ENCODE results near the gene FBXO11. TPM values are rescaled to one million over a fixed set of nuclear protein-coding genes. Genes with fewer than 3 reads are reported as not detected.

The FBXO11 gene
- total RNA-seq, 1 donor from 2014 or later = 15.1 TPM

DNA sequence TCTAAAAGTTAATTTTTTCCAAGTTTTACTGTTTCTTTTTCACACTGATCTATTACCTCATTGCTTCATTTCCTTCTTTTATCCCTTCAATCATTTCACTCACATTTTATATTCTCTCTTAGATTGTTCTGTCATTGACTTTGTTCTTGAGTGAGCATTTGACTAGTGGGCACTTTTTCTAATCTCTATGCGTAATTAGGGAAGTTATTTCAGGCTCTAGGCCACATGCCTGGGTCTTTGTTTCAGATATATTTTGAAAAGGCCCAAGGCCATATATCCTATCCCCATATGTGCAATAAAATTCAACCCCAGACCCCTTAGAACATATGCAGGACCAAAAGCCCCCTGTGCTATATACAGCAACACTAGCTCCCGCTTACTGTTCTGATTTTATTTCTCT, 62.1 kb downstream of the FBXO11 start:
- H3K36me3 ChIP-seq = peaks cover 0 to 5% of the 10 kb centered on the region in 2 donors

DNA sequence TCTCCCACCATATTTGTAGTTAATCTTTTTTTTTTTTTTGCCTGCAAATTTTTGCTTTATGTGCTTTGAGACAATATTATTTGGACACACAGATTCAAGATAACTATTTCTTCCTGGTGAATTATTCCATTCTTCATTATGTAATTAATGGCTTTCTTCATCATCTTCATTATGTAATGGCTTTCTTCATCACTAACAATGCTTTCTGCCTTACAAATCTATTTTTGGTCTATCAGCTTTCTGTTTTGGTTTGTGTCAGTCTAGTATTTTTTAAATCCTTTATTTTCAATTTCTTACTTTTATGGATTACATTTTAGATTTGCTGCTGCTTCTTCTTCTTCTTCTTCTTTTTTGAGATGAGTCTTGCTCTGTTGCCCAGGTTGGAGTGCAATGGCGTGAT, 62.9 kb downstream of the FBXO11 start:
- peaks cover 5 to 12% of the 10 kb centered on the region in 2 donors for H3K36me3 ChIP-seq
- no peaks in the 10 kb centered on the region for H3K9me3 ChIP-seq
- H3K27me3 ChIP-seq = no peaks in the 10 kb centered on the region
- intact Hi-C loops (cut with DNase I) = no loop called here
- DNase-seq (ENCODE audit: low spot score in 2 of 2) = no peak
- peaks cover 0 to 7% of the 10 kb centered on the region in 2 donors for H3K4me1 ChIP-seq
- no peak overlapping the region for H3K4me3 ChIP-seq
- no peak overlapping the region for H3K27ac ChIP-seq
- TF ChIP-seq, protein P1, sequence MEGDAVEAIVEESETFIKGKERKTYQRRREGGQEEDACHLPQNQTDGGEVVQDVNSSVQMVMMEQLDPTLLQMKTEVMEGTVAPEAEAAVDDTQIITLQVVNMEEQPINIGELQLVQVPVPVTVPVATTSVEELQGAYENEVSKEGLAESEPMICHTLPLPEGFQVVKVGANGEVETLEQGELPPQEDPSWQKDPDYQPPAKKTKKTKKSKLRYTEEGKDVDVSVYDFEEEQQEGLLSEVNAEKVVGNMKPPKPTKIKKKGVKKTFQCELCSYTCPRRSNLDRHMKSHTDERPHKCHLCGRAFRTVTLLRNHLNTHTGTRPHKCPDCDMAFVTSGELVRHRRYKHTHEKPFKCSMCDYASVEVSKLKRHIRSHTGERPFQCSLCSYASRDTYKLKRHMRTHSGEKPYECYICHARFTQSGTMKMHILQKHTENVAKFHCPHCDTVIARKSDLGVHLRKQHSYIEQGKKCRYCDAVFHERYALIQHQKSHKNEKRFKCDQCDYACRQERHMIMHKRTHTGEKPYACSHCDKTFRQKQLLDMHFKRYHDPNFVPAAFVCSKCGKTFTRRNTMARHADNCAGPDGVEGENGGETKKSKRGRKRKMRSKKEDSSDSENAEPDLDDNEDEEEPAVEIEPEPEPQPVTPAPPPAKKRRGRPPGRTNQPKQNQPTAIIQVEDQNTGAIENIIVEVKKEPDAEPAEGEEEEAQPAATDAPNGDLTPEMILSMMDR (IDR thresholded peaks at IDR 0.05) = no peak

More for the DNA sequence above, 62.1 kb downstream of the FBXO11 start:
- no peak overlapping the region for H3K4me3 ChIP-seq
- H3K4me1 ChIP-seq = peaks cover 0 to 7% of the 10 kb centered on the region in 2 donors
- no peak for DNase-seq (ENCODE audit: low spot score in 2 of 2)
- no peak overlapping the region for H3K27ac ChIP-seq
- intact Hi-C loops (cut with DNase I) = no loop called here
- TF ChIP-seq, protein P1 (IDR thresholded peaks at IDR 0.05) = no peak
- H3K27me3 ChIP-seq = no peaks in the 10 kb centered on the region
- H3K9me3 ChIP-seq = no peaks in the 10 kb centered on the region

DNA sequence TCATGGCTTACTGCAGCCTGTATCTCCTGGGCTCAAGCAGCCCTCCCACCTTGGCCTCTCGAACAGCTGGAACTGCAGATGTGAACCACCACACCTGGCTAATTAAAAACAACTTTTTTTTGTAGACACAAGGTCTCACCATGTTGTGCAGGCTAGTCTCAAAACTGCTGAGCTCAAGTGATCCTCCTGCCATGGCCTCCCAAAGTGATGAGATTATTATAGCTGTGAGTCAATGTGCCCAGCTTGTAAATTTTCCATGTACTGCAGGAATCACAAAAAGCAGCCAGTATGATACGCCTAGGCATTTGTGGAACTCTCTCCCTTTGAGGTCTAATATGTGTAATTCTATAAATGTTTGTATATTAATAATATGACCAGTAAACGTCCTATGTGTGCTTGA, 63.5 kb downstream of the FBXO11 start:
- TF ChIP-seq, protein P1 (IDR thresholded peaks at IDR 0.05) = no peak
- H3K27ac ChIP-seq = no peak overlapping the region
- intact Hi-C loops (cut with DNase I) = no loop called here
- no peaks in the 10 kb centered on the region for H3K27me3 ChIP-seq
- no peak for DNase-seq (ENCODE audit: low spot score in 2 of 2)
- H3K9me3 ChIP-seq = no peaks in the 10 kb centered on the region
- no peak overlapping the region for H3K4me3 ChIP-seq
- H3K4me1 ChIP-seq = peaks cover 0 to 7% of the 10 kb centered on the region in 2 donors
- peaks cover 11 to 18% of the 10 kb centered on the region in 2 donors for H3K36me3 ChIP-seq

DNA sequence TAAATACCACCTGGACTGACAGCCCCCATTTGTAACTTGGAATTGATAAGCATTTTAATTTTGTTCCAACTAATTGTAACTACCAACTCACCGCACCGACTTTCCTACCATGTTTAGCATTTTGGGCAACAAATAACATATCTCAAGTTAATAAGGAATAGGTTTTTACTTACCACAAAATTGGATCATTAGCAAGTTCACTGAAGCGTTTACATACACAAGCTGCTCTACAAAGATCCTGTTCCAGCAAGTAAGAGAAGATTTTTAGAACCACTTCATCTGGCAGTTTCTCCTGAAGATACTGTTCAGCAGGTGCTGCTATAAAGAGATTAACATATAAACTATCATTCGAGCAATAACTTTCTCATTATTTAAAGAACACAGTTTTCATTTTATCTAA, 67.6 kb downstream of the FBXO11 start:
- peaks cover 0 to 1% of the 10 kb centered on the region in 2 donors for H3K4me1 ChIP-seq
- H3K27me3 ChIP-seq = no peaks in the 10 kb centered on the region
- no peak for DNase-seq (ENCODE audit: low spot score in 2 of 2)
- H3K9me3 ChIP-seq = no peaks in the 10 kb centered on the region
- H3K36me3 ChIP-seq = peaks cover 40 to 59% of the 10 kb centered on the region in 2 donors
- TF ChIP-seq, protein P1 (IDR thresholded peaks at IDR 0.05) = no peak
- H3K27ac ChIP-seq = no peak overlapping the region
- no peak overlapping the region for H3K4me3 ChIP-seq
- intact Hi-C loops (cut with DNase I) = no loop called here

DNA sequence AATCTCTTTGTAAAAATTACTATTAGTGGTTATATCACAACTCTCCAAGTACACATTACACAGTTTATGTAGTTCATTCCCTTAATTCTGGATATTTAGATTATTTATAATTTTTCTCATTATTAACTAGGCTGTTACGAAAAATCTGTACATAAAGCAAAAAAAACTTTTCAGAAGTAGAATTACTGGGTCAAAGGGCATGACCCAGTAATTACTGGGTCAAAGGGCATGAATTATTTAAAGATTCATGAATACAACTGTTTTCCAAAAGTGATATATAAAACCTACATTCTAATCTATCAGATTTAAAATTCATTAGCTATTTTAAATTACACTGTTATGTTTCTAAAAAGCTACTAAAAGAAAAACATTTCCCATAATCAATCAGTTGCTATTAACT, 68.0 kb downstream of the FBXO11 start:
- peaks cover 40 to 61% of the 10 kb centered on the region in 2 donors for H3K36me3 ChIP-seq
- H3K4me3 ChIP-seq = no peak overlapping the region
- no peaks in the 10 kb centered on the region for H3K27me3 ChIP-seq
- no peak overlapping the region for H3K27ac ChIP-seq
- H3K9me3 ChIP-seq = no peaks in the 10 kb centered on the region
- intact Hi-C loops (cut with DNase I) = no loop called here
- TF ChIP-seq, protein P1 (IDR thresholded peaks at IDR 0.05) = no peak
- peaks cover 0 to 2% of the 10 kb centered on the region in 2 donors for H3K4me1 ChIP-seq
- no peak for DNase-seq (ENCODE audit: low spot score in 2 of 2)

DNA sequence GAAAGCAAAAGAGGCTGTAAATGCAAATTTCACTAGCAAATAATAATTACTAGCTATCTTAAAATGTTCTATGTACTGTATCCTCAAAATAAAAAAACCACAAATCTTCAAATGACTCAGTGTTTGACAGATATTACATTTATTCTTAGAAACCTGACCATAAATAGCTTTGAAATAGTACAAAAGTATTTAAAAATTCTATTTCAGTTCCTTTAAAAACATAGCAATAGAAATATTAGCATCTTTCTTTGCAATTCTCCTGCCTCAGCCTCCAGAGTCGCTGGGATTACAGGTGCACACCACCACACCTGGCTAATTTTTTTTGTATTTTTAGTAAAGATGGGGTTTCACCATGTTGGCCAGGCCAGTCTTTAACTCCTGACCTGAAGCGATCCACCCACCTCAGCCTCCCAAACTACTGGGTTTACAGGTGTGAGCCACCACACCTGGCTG, 72.8 kb downstream of the FBXO11 start:
- intact Hi-C loops (cut with DNase I) = no loop called here
- H3K27ac ChIP-seq = peak overlapping the region; percentile 34 to 63
- H3K27me3 ChIP-seq = no peaks in the 10 kb centered on the region
- TF ChIP-seq, protein P1 (IDR thresholded peaks at IDR 0.05) = no peak
- H3K36me3 ChIP-seq = peaks cover 49 to 93% of the 10 kb centered on the region in 2 donors
- H3K4me3 ChIP-seq = no peak overlapping the region
- DNase-seq (ENCODE audit: low spot score in 2 of 2) = no peak
- H3K9me3 ChIP-seq = no peaks in the 10 kb centered on the region
- peaks cover 0 to 2% of the 10 kb centered on the region in 2 donors for H3K4me1 ChIP-seq
